ENCODE measurements around the gene SLC27A1.

The SLC27A1 gene

DNA sequence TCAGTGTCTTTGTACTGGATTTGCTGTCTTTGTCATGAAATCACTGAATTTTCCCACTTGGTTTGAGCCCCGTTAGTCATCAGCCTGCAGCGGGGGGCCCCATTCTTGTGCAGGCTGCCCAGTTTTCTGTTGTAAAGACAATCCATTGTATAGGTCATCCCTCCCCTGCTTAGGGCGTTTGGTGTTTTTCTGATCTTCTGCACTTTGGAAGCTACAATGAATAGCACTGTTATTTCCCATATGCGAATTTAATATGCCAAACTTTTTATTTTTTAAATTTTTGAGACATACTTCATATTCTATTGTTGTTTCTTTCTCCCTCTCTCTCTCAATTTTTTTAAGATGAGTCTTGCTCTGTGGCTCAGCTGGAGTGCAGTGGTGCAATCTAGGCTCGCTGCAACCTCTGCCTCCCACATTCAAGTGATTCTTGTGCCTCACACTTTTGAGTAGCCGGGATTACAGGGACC lies 9.0 kb downstream of the SLC27A1 start:
- no peak for DNase-seq
- Histone ChIP-seq H3K4me1 (ENCODE audit: control insufficient read depth, low read depth, low read length) (no peaks in the 10 kb centered on the region), H2BK5ac (ENCODE audit: low read length) (no peak overlapping the region), H2BK15ac (replicated peaks; ENCODE audit: low read depth) (no peak overlapping the region), H3K79me1 (ENCODE audit: low read length) (no peaks in the 10 kb centered on the region), H2AK5ac (ENCODE audit: low read length) (no peak overlapping the region), H2BK120ac (ENCODE audit: low read depth, low read length) (no peak overlapping the region), H4K8ac (ENCODE audit: low read depth, low read length) (no peak overlapping the region), H3K27ac (ENCODE audit: low read depth, low read length) (no peak overlapping the region), H3K23ac (ENCODE audit: low read length) (no peak overlapping the region), H3K4ac (ENCODE audit: low read depth, low read length) (no peak overlapping the region), H3K4me3 (ENCODE audit: low read length) (no peak overlapping the region), H3K27me3 (ENCODE audit: insufficient read depth, low read length, poor library complexity) (no peaks in the 10 kb centered on the region), H3K79me2 (ENCODE audit: control insufficient read depth, insufficient read depth, low read length) (no peaks in the 10 kb centered on the region), H3K56ac (ENCODE audit: low read length) (no peak overlapping the region), H3K9ac (ENCODE audit: low read length) (no peak overlapping the region), H3K36me3 (ENCODE audit: control insufficient read depth, insufficient read depth, low read length) (no peaks in the 10 kb centered on the region), H4K5ac (ENCODE audit: low read length) (no peak overlapping the region), H3K4me2 (ENCODE audit: low read length) (no peak overlapping the region), H3K18ac (ENCODE audit: low read length) (no peak overlapping the region)
- WGBS (ENCODE audit: extremely low coverage, insufficient coverage, low lambda C conversion rate): no CpG with 5 or more reads among the region's 6 CpGs

DNA sequence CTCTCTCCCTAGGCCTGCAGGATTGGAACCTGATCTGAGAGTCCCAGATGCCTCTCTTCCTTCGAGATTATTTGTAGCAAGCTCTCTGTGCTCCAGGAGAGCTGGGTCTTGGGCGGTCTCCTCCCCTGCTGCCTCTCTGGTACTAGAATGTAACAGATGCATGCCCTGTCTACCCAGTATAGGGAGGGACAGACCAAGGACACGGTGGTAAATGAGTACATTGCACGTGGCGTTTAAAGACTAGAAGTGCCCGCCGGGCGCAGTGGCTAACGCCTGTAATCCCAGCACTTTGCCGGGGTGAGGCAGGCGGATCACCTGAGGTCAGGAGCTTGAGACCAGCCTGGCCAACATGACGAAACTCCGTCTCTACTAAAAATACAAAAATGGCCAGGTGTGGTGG lies 11.7 kb downstream of the SLC27A1 start:
- no peak overlapping the region for H3K9ac ChIP-seq (ENCODE audit: low read length)
- no peaks in the 10 kb centered on the region for H3K79me1 ChIP-seq (ENCODE audit: low read length)
- no peak overlapping the region for H4K5ac ChIP-seq (ENCODE audit: low read length)
- no peaks in the 10 kb centered on the region for H3K27me3 ChIP-seq (ENCODE audit: insufficient read depth, low read length, poor library complexity)
- no peak overlapping the region for H2AK5ac ChIP-seq (ENCODE audit: low read length)
- no peak overlapping the region for H3K4me3 ChIP-seq (ENCODE audit: low read length)
- H2BK15ac ChIP-seq (replicated peaks; ENCODE audit: low read depth): no peak overlapping the region
- no peak overlapping the region for H3K4me2 ChIP-seq (ENCODE audit: low read length)
- no peak overlapping the region for H4K8ac ChIP-seq (ENCODE audit: low read depth, low read length)
- no peak overlapping the region for H3K18ac ChIP-seq (ENCODE audit: low read length)
- no peak overlapping the region for H3K56ac ChIP-seq (ENCODE audit: low read length)
- no peak overlapping the region for H2BK5ac ChIP-seq (ENCODE audit: low read length)
- no peak overlapping the region for H2BK120ac ChIP-seq (ENCODE audit: low read depth, low read length)
- no peaks in the 10 kb centered on the region for H3K4me1 ChIP-seq (ENCODE audit: control insufficient read depth, low read depth, low read length)
- DNase-seq: no peak
- no peaks in the 10 kb centered on the region for H3K36me3 ChIP-seq (ENCODE audit: control insufficient read depth, insufficient read depth, low read length)
- no peak overlapping the region for H3K4ac ChIP-seq (ENCODE audit: low read depth, low read length)
- H3K79me2 ChIP-seq (ENCODE audit: control insufficient read depth, insufficient read depth, low read length): no peaks in the 10 kb centered on the region
- WGBS (ENCODE audit: extremely low coverage, insufficient coverage, low lambda C conversion rate): no CpG with 5 or more reads among the region's 13 CpGs
- H3K23ac ChIP-seq (ENCODE audit: low read length): no peak overlapping the region
- no peak overlapping the region for H3K27ac ChIP-seq (ENCODE audit: low read depth, low read length)

DNA sequence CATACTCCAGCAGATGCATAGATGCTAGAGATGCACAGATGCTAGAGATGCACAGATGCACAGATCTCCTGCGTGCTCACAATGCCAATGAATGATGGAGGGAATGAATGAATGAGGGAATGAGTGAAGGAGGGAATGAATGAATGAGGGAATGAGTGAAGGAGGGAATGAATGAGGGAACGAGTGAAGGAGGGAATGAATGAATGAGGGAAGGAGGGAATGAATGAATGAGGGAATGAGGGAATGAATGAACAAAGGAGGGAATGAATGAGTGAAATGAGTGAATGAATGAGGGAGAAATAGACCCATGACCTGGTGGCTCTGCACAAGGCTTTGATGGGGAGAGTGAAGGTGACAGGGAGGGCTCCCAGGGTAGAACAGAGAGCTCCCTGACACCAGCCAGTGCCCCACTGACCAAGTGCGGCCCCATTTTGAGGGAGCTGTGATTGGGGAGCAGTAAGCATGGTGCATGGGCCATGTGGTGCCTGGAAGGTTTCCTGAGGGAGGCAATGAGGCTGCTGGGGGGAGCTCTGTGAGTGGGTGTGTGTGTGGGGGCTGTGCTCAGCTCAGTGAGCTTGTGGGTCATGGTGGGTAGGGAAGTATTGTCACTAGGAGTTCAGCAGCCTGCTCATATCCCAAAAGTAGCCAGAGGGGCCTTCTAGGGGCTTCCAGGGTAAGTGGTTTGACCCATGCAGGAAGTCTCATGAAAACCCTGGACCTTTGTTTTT lies 12.7 kb downstream of the SLC27A1 start:
- WGBS (ENCODE audit: extremely low coverage, insufficient coverage, low lambda C conversion rate): 100% methylated on average over 1 of the region's 3 CpGs
- H3K36me3 ChIP-seq (ENCODE audit: control insufficient read depth, insufficient read depth, low read length): no peaks in the 10 kb centered on the region
- H3K79me2 ChIP-seq (ENCODE audit: control insufficient read depth, insufficient read depth, low read length): no peaks in the 10 kb centered on the region
- no peak overlapping the region for H3K56ac ChIP-seq (ENCODE audit: low read length)
- H3K9ac ChIP-seq (ENCODE audit: low read length): no peak overlapping the region
- no peak overlapping the region for H3K18ac ChIP-seq (ENCODE audit: low read length)
- H2BK5ac ChIP-seq (ENCODE audit: low read length): no peak overlapping the region
- H3K4me3 ChIP-seq (ENCODE audit: low read length): no peak overlapping the region
- H4K8ac ChIP-seq (ENCODE audit: low read depth, low read length): no peak overlapping the region
- no peaks in the 10 kb centered on the region for H3K27me3 ChIP-seq (ENCODE audit: insufficient read depth, low read length, poor library complexity)
- no peak overlapping the region for H3K23ac ChIP-seq (ENCODE audit: low read length)
- no peak overlapping the region for H2BK15ac ChIP-seq (replicated peaks; ENCODE audit: low read depth)
- no peak overlapping the region for H3K4me2 ChIP-seq (ENCODE audit: low read length)
- no peak overlapping the region for H2BK120ac ChIP-seq (ENCODE audit: low read depth, low read length)
- no peak overlapping the region for H2AK5ac ChIP-seq (ENCODE audit: low read length)
- no peaks in the 10 kb centered on the region for H3K79me1 ChIP-seq (ENCODE audit: low read length)
- H3K4me1 ChIP-seq (ENCODE audit: control insufficient read depth, low read depth, low read length): no peaks in the 10 kb centered on the region
- no peak overlapping the region for H3K27ac ChIP-seq (ENCODE audit: low read depth, low read length)
- no peak overlapping the region for H3K4ac ChIP-seq (ENCODE audit: low read depth, low read length)
- no peak for DNase-seq
- H4K5ac ChIP-seq (ENCODE audit: low read length): no peak overlapping the region

DNA sequence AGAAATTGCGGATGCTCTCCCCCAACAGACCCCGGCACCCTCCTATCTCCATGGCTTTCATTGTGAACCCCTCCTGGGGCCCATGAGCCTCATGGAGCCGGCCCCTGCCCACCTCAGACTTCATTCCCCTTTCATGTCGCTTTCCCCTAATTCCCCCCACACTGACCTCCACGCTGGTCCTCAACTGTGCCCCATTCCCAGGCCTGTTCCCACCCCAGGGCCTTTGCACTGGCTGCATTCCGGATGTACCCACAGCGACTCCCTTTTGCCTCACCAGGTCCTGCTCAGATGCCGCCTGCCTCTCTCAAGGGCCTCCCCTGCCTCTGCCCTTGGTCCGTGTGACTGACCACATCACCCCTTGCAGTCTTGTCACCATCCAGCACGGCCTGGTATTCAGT lies 13.3 kb downstream of the SLC27A1 start:
- no peak overlapping the region for H3K4me2 ChIP-seq (ENCODE audit: low read length)
- H3K9ac ChIP-seq (ENCODE audit: low read length): no peak overlapping the region
- no peaks in the 10 kb centered on the region for H3K79me2 ChIP-seq (ENCODE audit: control insufficient read depth, insufficient read depth, low read length)
- H3K18ac ChIP-seq (ENCODE audit: low read length): no peak overlapping the region
- H3K4me3 ChIP-seq (ENCODE audit: low read length): no peak overlapping the region
- no peak overlapping the region for H4K5ac ChIP-seq (ENCODE audit: low read length)
- no CpG with 5 or more reads among the region's 10 CpGs for WGBS (ENCODE audit: extremely low coverage, insufficient coverage, low lambda C conversion rate)
- H2AK5ac ChIP-seq (ENCODE audit: low read length): no peak overlapping the region
- no peaks in the 10 kb centered on the region for H3K36me3 ChIP-seq (ENCODE audit: control insufficient read depth, insufficient read depth, low read length)
- H2BK120ac ChIP-seq (ENCODE audit: low read depth, low read length): no peak overlapping the region
- H3K23ac ChIP-seq (ENCODE audit: low read length): no peak overlapping the region
- H3K56ac ChIP-seq (ENCODE audit: low read length): no peak overlapping the region
- H3K79me1 ChIP-seq (ENCODE audit: low read length): no peaks in the 10 kb centered on the region
- H3K4ac ChIP-seq (ENCODE audit: low read depth, low read length): no peak overlapping the region
- DNase-seq: no peak
- no peak overlapping the region for H3K27ac ChIP-seq (ENCODE audit: low read depth, low read length)
- H4K8ac ChIP-seq (ENCODE audit: low read depth, low read length): no peak overlapping the region
- no peak overlapping the region for H2BK15ac ChIP-seq (replicated peaks; ENCODE audit: low read depth)
- peaks cover 4% of the 10 kb centered on the region for H3K4me1 ChIP-seq (ENCODE audit: control insufficient read depth, low read depth, low read length)
- H3K27me3 ChIP-seq (ENCODE audit: insufficient read depth, low read length, poor library complexity): no peaks in the 10 kb centered on the region
- H2BK5ac ChIP-seq (ENCODE audit: low read length): no peak overlapping the region

DNA sequence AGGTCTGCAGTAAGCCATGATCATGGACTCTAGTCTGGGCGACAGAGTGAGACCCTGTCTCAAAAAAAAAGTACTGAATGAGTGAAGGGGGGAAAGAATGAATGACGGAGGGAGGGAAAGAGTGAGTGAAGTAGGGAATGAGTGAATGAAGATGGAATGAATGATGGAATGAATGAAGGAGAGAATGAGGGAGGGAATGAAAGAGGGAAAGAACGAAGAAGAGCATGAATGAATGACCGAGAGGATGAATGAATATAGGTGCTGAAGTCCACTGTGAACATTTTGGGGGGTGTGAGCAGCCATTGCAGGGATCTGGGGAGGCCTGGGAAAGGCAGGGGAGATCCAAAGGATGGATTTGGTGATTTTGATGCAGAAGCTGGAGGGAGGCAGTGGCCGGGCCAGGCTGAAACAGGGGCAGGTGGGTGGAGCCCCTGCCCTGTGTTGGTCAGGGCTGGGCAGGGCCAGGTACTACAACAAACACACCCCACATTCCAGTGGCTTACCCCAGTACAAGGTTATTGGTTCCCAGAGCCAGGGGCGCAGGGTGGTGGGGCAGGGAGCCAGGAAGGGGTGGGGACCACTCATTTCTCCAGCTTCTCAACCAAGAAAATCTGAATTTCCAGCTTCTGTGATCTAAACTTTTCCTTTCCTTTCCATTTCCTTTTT lies 14.3 kb downstream of the SLC27A1 start:
- H3K4ac ChIP-seq (ENCODE audit: low read depth, low read length): no peak overlapping the region
- no peak overlapping the region for H3K9ac ChIP-seq (ENCODE audit: low read length)
- no peak overlapping the region for H3K27ac ChIP-seq (ENCODE audit: low read depth, low read length)
- no peak overlapping the region for H3K4me2 ChIP-seq (ENCODE audit: low read length)
- H3K23ac ChIP-seq (ENCODE audit: low read length): no peak overlapping the region
- H3K79me2 ChIP-seq (ENCODE audit: control insufficient read depth, insufficient read depth, low read length): no peaks in the 10 kb centered on the region
- H3K79me1 ChIP-seq (ENCODE audit: low read length): no peaks in the 10 kb centered on the region
- H4K5ac ChIP-seq (ENCODE audit: low read length): no peak overlapping the region
- H2AK5ac ChIP-seq (ENCODE audit: low read length): no peak overlapping the region
- no peak overlapping the region for H2BK15ac ChIP-seq (replicated peaks; ENCODE audit: low read depth)
- no peaks in the 10 kb centered on the region for H3K27me3 ChIP-seq (ENCODE audit: insufficient read depth, low read length, poor library complexity)
- no peak overlapping the region for H3K56ac ChIP-seq (ENCODE audit: low read length)
- H3K4me1 ChIP-seq (ENCODE audit: control insufficient read depth, low read depth, low read length): peaks cover 6% of the 10 kb centered on the region
- H2BK5ac ChIP-seq (ENCODE audit: low read length): no peak overlapping the region
- H4K8ac ChIP-seq (ENCODE audit: low read depth, low read length): no peak overlapping the region
- H2BK120ac ChIP-seq (ENCODE audit: low read depth, low read length): no peak overlapping the region
- DNase-seq: no peak
- H3K18ac ChIP-seq (ENCODE audit: low read length): no peak overlapping the region
- H3K4me3 ChIP-seq (ENCODE audit: low read length): no peak overlapping the region
- WGBS (ENCODE audit: extremely low coverage, insufficient coverage, low lambda C conversion rate): 100% methylated on average over 3 of the region's 6 CpGs
- no peaks in the 10 kb centered on the region for H3K36me3 ChIP-seq (ENCODE audit: control insufficient read depth, insufficient read depth, low read length)

Measured in mesendoderm (in vitro differentiated cells).